GM18907 (cell line): ENCODE data around the gene TANGO2.

Experiments
- ATAC-seq: cut with Tn5 transposase; IDR thresholded peaks from one replicate; pipeline ENCODE4 v1.9.1; 2021; ENCODE audit warnings: mild to moderate bottlenecking, moderate library complexity; ENCODE audit not compliant: unreplicated experiment

The TANGO2 gene

GRCh38 chr22:19994851-19995610 is 25.9 kb upstream of the TANGO2 start:
- ATAC-seq: no peak

GRCh38 chr22:19995611-19996339 is 25.1 kb upstream of the TANGO2 start:
- ATAC-seq: no peak

GRCh38 chr22:19996694-19997384 is 24.1 kb upstream of the TANGO2 start:
- ATAC-seq: no peak

GRCh38 chr22:19997561-19998231 is 23.2 kb upstream of the TANGO2 start:
- no peak for ATAC-seq

- no peak for ATAC-seq
Observed at GRCh38 chr22:19998232-19998951, 22.5 kb upstream of the TANGO2 start.

GRCh38 chr22:19998991-19999820 is 21.7 kb upstream of the TANGO2 start:
- ATAC-seq: no peak

GRCh38 chr22:20000246-20001081 is 20.4 kb upstream of the TANGO2 start:
- no peak for ATAC-seq

- no peak for ATAC-seq
Observed at GRCh38 chr22:20001082-20001638, 19.8 kb upstream of the TANGO2 start.

- no peak for ATAC-seq
Observed at GRCh38 chr22:20002128-20002527, 18.8 kb upstream of the TANGO2 start.

- ATAC-seq: no peak
Observed at GRCh38 chr22:20002636-20003035, 18.3 kb upstream of the TANGO2 start.

- no peak for ATAC-seq
Observed at GRCh38 chr22:20003304-20003703, 17.6 kb upstream of the TANGO2 start.

GRCh38 chr22:20004464-20004863 is 16.4 kb upstream of the TANGO2 start:
- no peak for ATAC-seq

- ATAC-seq: no peak
Observed at GRCh38 chr22:20008221-20008995, 12.5 kb upstream of the TANGO2 start.

GRCh38 chr22:20009018-20009491 is 11.9 kb upstream of the TANGO2 start:
- ATAC-seq: no peak

- ATAC-seq: no peak
Observed at GRCh38 chr22:20009582-20010306, 11.2 kb upstream of the TANGO2 start.

- no peak for ATAC-seq
Observed at GRCh38 chr22:20010307-20011122, 10.4 kb upstream of the TANGO2 start.
